HepG2 (cell line): Measurements from ENCODE around the gene ABCC10. TPM values are rescaled to one million over a fixed set of nuclear protein-coding genes. Genes with fewer than 3 reads are reported as not detected.

ENCODE experiments used
- ARNT2 ChIP-seq: sonication (generic); formaldehyde crosslinking; IDR thresholded peaks from 2 replicates; pipeline ENCODE4 v1.8.0; 2022; ENCODE audit warnings: mild to moderate bottlenecking, low read depth, missing genetic modification reagents, moderate library complexity
- BCL6 ChIP-seq: IDR thresholded peaks from 2 replicates; pipeline ENCODE4 v1.6.1; 2016; ENCODE audit warnings: missing genetic modification reagents, missing compliant biosample characterization
- FOSL1 ChIP-seq: sonication (generic); formaldehyde crosslinking; IDR thresholded peaks from 2 replicates; pipeline ENCODE4 v1.9.0; 2021; ENCODE audit warnings: missing genetic modification reagents, borderline replicate concordance
- IRX3 ChIP-seq: sonication (generic); formaldehyde crosslinking; IDR thresholded peaks from 2 replicates; pipeline ENCODE4 v1.8.1; 2023; ENCODE audit warnings: mild to moderate bottlenecking, low read depth, missing genetic modification reagents, borderline replicate concordance
- MATR3 ChIP-seq: sonication (generic); formaldehyde crosslinking; IDR thresholded peaks from 2 replicates; pipeline ENCODE4 v1.4.0; 2020; ENCODE audit warnings: missing genetic modification reagents
- SKI ChIP-seq: fragments of 450-650 bp; IDR thresholded peaks from one replicate; pipeline ENCODE4 v1.6.1; 2018; ENCODE audit warnings: mild to moderate bottlenecking; ENCODE audit not compliant: partially characterized antibody
- SMARCE1 ChIP-seq: fragments of 450-650 bp; IDR thresholded peaks from 2 replicates; pipeline ENCODE4 v1.6.1; 2017; ENCODE audit warnings: borderline replicate concordance
- ZMYM4 ChIP-seq: sonication (generic); formaldehyde crosslinking; IDR thresholded peaks from 2 replicates; pipeline ENCODE4 v1.8.1; 2023; ENCODE audit warnings: mild to moderate bottlenecking, missing genetic modification reagents
- ZNF720 ChIP-seq: sonication (generic); formaldehyde crosslinking; IDR thresholded peaks from 2 replicates; pipeline ENCODE4 v1.4.0; 2020; ENCODE audit warnings: missing genetic modification reagents
- ZNF737 ChIP-seq: sonication (generic); formaldehyde crosslinking; IDR thresholded peaks from 2 replicates; pipeline ENCODE4 v1.5.0; 2020; ENCODE audit warnings: missing genetic modification reagents, mild to moderate bottlenecking, borderline replicate concordance
- polyA plus RNA-seq, 8 experiments: library from polyadenylated mRNA; depleted of rRNA in 3 of 8; stranded (reverse) in 7 of 8; unstranded in 1 of 8; fragments of >200 nt; fragmentation: Illumina TruSeq in 4 of 8; extraction: Trizol in 4 of 8; gene quantifications; 2 replicates each; pipeline versions ENCODE4 v1.2.1 to v1.2.3, GENCODE V29; 2011 to 2016; ENCODE audit warnings: low read depth in 4 of 8, missing spikeins in 1 of 8, mixed read lengths in 1 of 8; ENCODE audit not compliant: insufficient read depth in 1 of 8
- total RNA-seq, 5 experiments: library from RNA; depleted of rRNA; stranded (reverse); fragments of >200 nt; fragmentation: Illumina TruSeq; extraction: Trizol; gene quantifications; 2 replicates each; pipeline ENCODE4 v1.2.3, GENCODE V29; 2016; ENCODE audit warnings: low read depth in 1 of 5
- TF ChIP-seq, protein P1 (sequence below): conservative IDR thresholded peaks from 2 replicates; pipeline ENCODE4 v1.6.1; 2018; ENCODE audit warnings: missing genetic modification reagents
- TF ChIP-seq, protein P2 (sequence below): sonication (generic); formaldehyde crosslinking; IDR thresholded peaks from 2 replicates; pipeline ENCODE4 v1.5.1; 2020; ENCODE audit warnings: mild to moderate bottlenecking, missing genetic modification reagents, borderline replicate concordance
- TF ChIP-seq, protein P3 (sequence below): IDR thresholded peaks from 2 replicates; pipeline ENCODE4 v1.6.1; 2012; ENCODE audit warnings: low read depth, low read length, improper control_type of control experiment
- TF ChIP-seq, protein P4 (sequence below): sonication (generic); formaldehyde crosslinking; IDR thresholded peaks from 2 replicates; pipeline ENCODE4 v1.4.0; 2020; ENCODE audit warnings: missing genetic modification reagents

ABCC10 gene
- total and polyA plus RNA-seq, 2 of the 13 experiments (the other 11 are each of a cell fraction or from before 2014, with no cell fraction given) = 16.0 to 24.3 TPM

DNA sequence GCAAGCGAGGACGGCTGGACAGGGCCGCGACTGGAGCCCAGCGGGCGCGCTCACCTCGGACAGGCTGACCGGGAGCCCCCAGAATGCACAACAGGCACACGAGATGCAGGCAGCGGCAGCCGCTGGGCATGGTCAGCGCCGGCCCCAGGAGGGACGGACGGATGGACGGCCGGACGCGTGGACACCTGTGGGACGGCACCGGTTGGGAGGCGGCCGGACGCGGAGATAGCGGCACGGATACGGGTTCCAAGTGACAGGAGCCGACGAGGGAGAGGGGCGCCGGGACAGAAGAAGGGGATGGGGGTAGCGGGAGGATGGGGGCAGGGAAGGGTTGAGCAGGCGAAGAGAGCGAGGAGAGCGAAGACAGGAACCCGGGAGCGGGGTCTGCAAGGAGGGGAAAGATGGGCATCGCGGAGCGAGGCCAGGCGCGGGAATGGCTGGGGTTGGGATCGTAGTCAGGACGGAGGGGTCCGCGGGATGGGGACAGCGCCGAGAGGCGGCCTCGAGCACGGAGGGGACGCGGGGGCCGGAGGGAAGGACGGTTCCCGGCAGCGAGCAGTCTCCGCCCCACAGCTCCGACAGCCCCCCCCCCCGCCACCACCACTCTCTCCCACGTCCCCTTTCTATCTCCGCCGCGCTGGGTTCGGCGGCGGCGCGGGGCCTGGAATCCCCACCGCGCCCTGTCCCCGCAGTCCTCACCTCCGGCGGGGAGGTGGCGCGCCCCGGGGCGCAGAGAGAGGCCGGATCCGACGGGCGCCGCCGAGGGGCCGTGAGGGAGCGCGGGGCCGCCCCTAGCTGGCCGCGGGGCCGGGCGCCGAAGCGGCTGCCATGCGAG lies 27.6 kb downstream of the ABCC10 start (continued):
- TF ChIP-seq, protein P1, sequence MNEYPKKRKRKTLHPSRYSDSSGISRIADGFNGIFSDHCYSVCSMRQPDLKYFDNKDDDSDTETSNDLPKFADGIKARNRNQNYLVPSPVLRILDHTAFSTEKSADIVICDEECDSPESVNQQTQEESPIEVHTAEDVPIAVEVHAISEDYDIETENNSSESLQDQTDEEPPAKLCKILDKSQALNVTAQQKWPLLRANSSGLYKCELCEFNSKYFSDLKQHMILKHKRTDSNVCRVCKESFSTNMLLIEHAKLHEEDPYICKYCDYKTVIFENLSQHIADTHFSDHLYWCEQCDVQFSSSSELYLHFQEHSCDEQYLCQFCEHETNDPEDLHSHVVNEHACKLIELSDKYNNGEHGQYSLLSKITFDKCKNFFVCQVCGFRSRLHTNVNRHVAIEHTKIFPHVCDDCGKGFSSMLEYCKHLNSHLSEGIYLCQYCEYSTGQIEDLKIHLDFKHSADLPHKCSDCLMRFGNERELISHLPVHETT (CRISPR knock-in tag) = peak; percentile 67; the same call in 1 of the 2 replicates
- TF ChIP-seq, protein P2, sequence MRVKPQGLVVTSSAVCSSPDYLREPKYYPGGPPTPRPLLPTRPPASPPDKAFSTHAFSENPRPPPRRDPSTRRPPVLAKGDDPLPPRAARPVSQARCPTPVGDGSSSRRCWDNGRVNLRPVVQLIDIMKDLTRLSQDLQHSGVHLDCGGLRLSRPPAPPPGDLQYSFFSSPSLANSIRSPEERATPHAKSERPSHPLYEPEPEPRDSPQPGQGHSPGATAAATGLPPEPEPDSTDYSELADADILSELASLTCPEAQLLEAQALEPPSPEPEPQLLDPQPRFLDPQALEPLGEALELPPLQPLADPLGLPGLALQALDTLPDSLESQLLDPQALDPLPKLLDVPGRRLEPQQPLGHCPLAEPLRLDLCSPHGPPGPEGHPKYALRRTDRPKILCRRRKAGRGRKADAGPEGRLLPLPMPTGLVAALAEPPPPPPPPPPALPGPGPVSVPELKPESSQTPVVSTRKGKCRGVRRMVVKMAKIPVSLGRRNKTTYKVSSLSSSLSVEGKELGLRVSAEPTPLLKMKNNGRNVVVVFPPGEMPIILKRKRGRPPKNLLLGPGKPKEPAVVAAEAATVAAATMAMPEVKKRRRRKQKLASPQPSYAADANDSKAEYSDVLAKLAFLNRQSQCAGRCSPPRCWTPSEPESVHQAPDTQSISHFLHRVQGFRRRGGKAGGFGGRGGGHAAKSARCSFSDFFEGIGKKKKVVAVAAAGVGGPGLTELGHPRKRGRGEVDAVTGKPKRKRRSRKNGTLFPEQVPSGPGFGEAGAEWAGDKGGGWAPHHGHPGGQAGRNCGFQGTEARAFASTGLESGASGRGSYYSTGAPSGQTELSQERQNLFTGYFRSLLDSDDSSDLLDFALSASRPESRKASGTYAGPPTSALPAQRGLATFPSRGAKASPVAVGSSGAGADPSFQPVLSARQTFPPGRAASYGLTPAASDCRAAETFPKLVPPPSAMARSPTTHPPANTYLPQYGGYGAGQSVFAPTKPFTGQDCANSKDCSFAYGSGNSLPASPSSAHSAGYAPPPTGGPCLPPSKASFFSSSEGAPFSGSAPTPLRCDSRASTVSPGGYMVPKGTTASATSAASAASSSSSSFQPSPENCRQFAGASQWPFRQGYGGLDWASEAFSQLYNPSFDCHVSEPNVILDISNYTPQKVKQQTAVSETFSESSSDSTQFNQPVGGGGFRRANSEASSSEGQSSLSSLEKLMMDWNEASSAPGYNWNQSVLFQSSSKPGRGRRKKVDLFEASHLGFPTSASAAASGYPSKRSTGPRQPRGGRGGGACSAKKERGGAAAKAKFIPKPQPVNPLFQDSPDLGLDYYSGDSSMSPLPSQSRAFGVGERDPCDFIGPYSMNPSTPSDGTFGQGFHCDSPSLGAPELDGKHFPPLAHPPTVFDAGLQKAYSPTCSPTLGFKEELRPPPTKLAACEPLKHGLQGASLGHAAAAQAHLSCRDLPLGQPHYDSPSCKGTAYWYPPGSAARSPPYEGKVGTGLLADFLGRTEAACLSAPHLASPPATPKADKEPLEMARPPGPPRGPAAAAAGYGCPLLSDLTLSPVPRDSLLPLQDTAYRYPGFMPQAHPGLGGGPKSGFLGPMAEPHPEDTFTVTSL (CRISPR knock-in tag) = no peak
- TF ChIP-seq FOSL1 (CRISPR knock-in tag) = no peak
- TF ChIP-seq MATR3 (CRISPR knock-in tag) = no peak
- no peak; the same call in 1 of the 2 replicates for TF ChIP-seq ZMYM4 (CRISPR knock-in tag)
- TF ChIP-seq, protein P3, sequence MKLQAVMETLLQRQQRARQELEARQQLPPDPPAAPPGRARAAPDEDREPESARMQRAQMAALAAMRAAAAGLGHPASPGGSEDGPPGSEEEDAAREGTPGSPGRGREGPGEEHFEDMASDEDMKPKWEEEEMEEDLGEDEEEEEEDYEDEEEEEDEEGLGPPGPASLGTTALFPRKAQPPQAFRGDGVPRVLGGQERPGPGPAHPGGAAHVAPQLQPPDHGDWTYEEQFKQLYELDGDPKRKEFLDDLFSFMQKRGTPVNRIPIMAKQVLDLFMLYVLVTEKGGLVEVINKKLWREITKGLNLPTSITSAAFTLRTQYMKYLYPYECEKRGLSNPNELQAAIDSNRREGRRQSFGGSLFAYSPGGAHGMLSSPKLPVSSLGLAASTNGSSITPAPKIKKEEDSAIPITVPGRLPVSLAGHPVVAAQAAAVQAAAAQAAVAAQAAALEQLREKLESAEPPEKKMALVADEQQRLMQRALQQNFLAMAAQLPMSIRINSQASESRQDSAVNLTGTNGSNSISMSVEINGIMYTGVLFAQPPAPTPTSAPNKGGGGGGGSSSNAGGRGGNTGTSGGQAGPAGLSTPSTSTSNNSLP = no peak
- peak; percentile 40 for TF ChIP-seq SKI
- no peak for TF ChIP-seq IRX3 (CRISPR knock-in tag)
- TF ChIP-seq, protein P4, sequence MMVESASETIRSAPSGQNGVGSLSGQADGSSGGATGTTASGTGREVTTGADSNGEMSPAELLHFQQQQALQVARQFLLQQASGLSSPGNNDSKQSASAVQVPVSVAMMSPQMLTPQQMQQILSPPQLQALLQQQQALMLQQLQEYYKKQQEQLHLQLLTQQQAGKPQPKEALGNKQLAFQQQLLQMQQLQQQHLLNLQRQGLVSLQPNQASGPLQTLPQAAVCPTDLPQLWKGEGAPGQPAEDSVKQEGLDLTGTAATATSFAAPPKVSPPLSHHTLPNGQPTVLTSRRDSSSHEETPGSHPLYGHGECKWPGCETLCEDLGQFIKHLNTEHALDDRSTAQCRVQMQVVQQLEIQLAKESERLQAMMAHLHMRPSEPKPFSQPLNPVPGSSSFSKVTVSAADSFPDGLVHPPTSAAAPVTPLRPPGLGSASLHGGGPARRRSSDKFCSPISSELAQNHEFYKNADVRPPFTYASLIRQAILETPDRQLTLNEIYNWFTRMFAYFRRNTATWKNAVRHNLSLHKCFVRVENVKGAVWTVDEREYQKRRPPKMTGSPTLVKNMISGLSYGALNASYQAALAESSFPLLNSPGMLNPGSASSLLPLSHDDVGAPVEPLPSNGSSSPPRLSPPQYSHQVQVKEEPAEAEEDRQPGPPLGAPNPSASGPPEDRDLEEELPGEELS (CRISPR knock-in tag) = no peak; the same call in 1 of the 2 replicates
- TF ChIP-seq BCL6 (CRISPR knock-in tag) = peak; percentile 44; the same call in 1 of the 2 replicates
- no peak for TF ChIP-seq SMARCE1
- no peak for TF ChIP-seq ZNF720 (CRISPR knock-in tag)
- 0 out of 2 replicates have a peak, but pooled peaks have one; percentile 61 for TF ChIP-seq ZNF737 (CRISPR knock-in tag)
- peak; percentile 92 for TF ChIP-seq ARNT2
